H9 (cell line): ENCODE data around the gene DPF3. TPM values are rescaled to one million over a fixed set of nuclear protein-coding genes. Genes with fewer than 3 reads are reported as not detected.

ENCODE experiments used
- DNase-seq: peaks from one replicate; pipeline ENCODE4 v3.0.0-alpha.2; 2017
- H2AFZ ChIP-seq: one replicate; pipeline ENCODE4 v1.6.1; 2013; ENCODE audit warnings: mild to moderate bottlenecking, low read length, control low read depth, moderate library complexity
- H2AK5ac ChIP-seq: 2 replicates; pipeline ENCODE4 v1.6.1; 2013; ENCODE audit warnings: low read length, control low read depth, mixed read lengths; ENCODE audit not compliant: insufficient read length
- H2BK120ac ChIP-seq: one replicate; pipeline ENCODE4 v1.6.1; 2013; ENCODE audit warnings: low read depth, mild to moderate bottlenecking, low read length, control low read depth, inconsistent platforms; ENCODE audit not compliant: poor library complexity, severe bottlenecking
- H2BK12ac ChIP-seq: 2 replicates; pipeline ENCODE4 v1.6.1; 2013; ENCODE audit warnings: low read length, control low read depth, mixed read lengths, low read depth; ENCODE audit not compliant: insufficient read length
- H2BK15ac ChIP-seq: 2 replicates; pipeline ENCODE4 v1.6.1; 2013; ENCODE audit warnings: low read depth, low read length, control low read depth
- H2BK20ac ChIP-seq: one replicate; pipeline ENCODE4 v1.6.1; 2013; ENCODE audit warnings: low read depth, mild to moderate bottlenecking, low read length, control low read depth, inconsistent platforms; ENCODE audit not compliant: poor library complexity, severe bottlenecking
- H2BK5ac ChIP-seq: 2 replicates; pipeline ENCODE4 v1.6.1; 2013; ENCODE audit warnings: low read length, control low read depth, mixed read lengths; ENCODE audit not compliant: insufficient read length
- H3K14ac ChIP-seq: 2 replicates; pipeline ENCODE4 v1.6.1; 2013; ENCODE audit warnings: low read length, control low read depth; ENCODE audit not compliant: insufficient read depth
- H3K18ac ChIP-seq: 2 replicates; pipeline ENCODE4 v1.6.1; 2013; ENCODE audit warnings: low read depth, mild to moderate bottlenecking, mixed read lengths, low read length, control low read depth; ENCODE audit not compliant: insufficient read length
- H3K23ac ChIP-seq: 2 replicates; pipeline ENCODE4 v1.6.1; 2013; ENCODE audit warnings: low read length, control low read depth, mixed read lengths, low read depth; ENCODE audit not compliant: insufficient read length
- H3K23me2 ChIP-seq: 2 replicates; pipeline ENCODE4 v1.6.1; 2013; ENCODE audit warnings: low read depth, mild to moderate bottlenecking, mixed read lengths, low read length, control low read depth; ENCODE audit not compliant: insufficient read length, poor library complexity, severe bottlenecking
- H3K27ac ChIP-seq: 2 replicates; pipeline ENCODE4 v1.5.1; 2013; ENCODE audit warnings: low read length, control low read depth, mixed read lengths, low read depth; ENCODE audit not compliant: insufficient read length
- H3K27me3 ChIP-seq: 2 replicates; pipeline ENCODE4 v1.6.1; 2013; ENCODE audit warnings: low read length, control low read depth, inconsistent platforms; ENCODE audit not compliant: insufficient read depth
- H3K4ac ChIP-seq: 2 replicates; pipeline ENCODE4 v1.6.1; 2013; ENCODE audit warnings: low read depth, mild to moderate bottlenecking, control low read depth, inconsistent platforms, low read length, moderate library complexity
- H3K4me1 ChIP-seq: 2 replicates; pipeline ENCODE4 v1.6.1; 2013; ENCODE audit warnings: low read length, control low read depth, inconsistent platforms; ENCODE audit not compliant: insufficient read depth
- H3K4me2 ChIP-seq: 2 replicates; pipeline ENCODE4 v1.6.1; 2013; ENCODE audit warnings: low read length, control low read depth, mixed read lengths; ENCODE audit not compliant: insufficient read length, insufficient read depth
- H3K56ac ChIP-seq: 2 replicates; pipeline ENCODE4 v1.6.1; 2013; ENCODE audit warnings: low read depth, mild to moderate bottlenecking, mixed read lengths, low read length, control low read depth; ENCODE audit not compliant: insufficient read length
- H3K79me1 ChIP-seq: 2 replicates; pipeline ENCODE4 v1.6.1; 2013; ENCODE audit warnings: low read depth, mild to moderate bottlenecking, moderate library complexity, low read length, control low read depth, inconsistent platforms; ENCODE audit not compliant: insufficient read depth, poor library complexity, severe bottlenecking
- H3K79me2 ChIP-seq: 2 replicates; pipeline ENCODE4 v1.6.1; 2013; ENCODE audit warnings: low read length, control low read depth, inconsistent platforms; ENCODE audit not compliant: insufficient read depth
- H3K9ac ChIP-seq: 2 replicates; pipeline ENCODE4 v1.6.1; 2013; ENCODE audit warnings: low read length, control low read depth, mixed read lengths; ENCODE audit not compliant: insufficient read length; ENCODE audit errors: extremely low read depth
- H3K9me3 ChIP-seq: one replicate; pipeline ENCODE4 v1.6.1; 2013; ENCODE audit warnings: low read depth, low read length, inconsistent platforms; ENCODE audit not compliant: control insufficient read depth
- H3T11ph ChIP-seq: one replicate; pipeline ENCODE4 v1.6.1; 2013; ENCODE audit warnings: mild to moderate bottlenecking, low read length, control low read depth, inconsistent platforms
- H4K20me1 ChIP-seq: one replicate; pipeline ENCODE4 v1.6.1; 2013; ENCODE audit not compliant: control insufficient read depth, insufficient read length, insufficient read depth
- H4K5ac ChIP-seq: 2 replicates; pipeline ENCODE4 v1.6.1; 2013; ENCODE audit warnings: low read depth, mild to moderate bottlenecking, mixed read lengths, low read length, control low read depth; ENCODE audit not compliant: insufficient read length
- H4K8ac ChIP-seq: replicated peaks from 2 replicates; pipeline ENCODE4 v1.6.1; 2013; ENCODE audit warnings: low read length, control low read depth, mixed read lengths, low read depth; ENCODE audit not compliant: insufficient read length
- H4K91ac ChIP-seq: 2 replicates; pipeline ENCODE4 v1.6.1; 2013; ENCODE audit warnings: low read depth, mild to moderate bottlenecking, moderate library complexity, mixed read lengths, low read length, control low read depth; ENCODE audit not compliant: insufficient read length
- H3K27ac Mint-ChIP-seq, 3 experiments: 2 replicates in 2 of 3; 3 replicates in 1 of 3; pipeline ENCODE4 v1.8.0; 2020 to 2021; ENCODE audit warnings: mixed read lengths in 3 of 3, mild to moderate bottlenecking in 1 of 3, moderate library complexity in 1 of 3
- H3K27me3 Mint-ChIP-seq: 2 replicates; pipeline ENCODE4 v1.8.0; 2021; ENCODE audit warnings: low read depth, mild to moderate bottlenecking, moderate library complexity, mixed read lengths
- H3K36me3 Mint-ChIP-seq, 3 experiments: 2 replicates in 2 of 3; 3 replicates in 1 of 3; pipeline ENCODE4 v1.8.0; 2020 to 2021; ENCODE audit warnings: low read depth in 3 of 3, mixed read lengths in 3 of 3; ENCODE audit not compliant: insufficient read depth in 1 of 3
- H3K4me1 Mint-ChIP-seq, 2 experiments: 2 replicates each; pipeline ENCODE4 v1.8.0; 2020; ENCODE audit warnings: mixed read lengths in 2 of 2
- H3K4me3 Mint-ChIP-seq, 2 experiments: 2 replicates in 1 of 2; 3 replicates in 1 of 2; pipeline ENCODE4 v1.8.0; 2020 to 2021; ENCODE audit warnings: mild to moderate bottlenecking in 2 of 2, mixed read lengths in 2 of 2, moderate library complexity in 1 of 2
- H3K9me3 Mint-ChIP-seq, 2 experiments: 2 replicates in 1 of 2; 3 replicates in 1 of 2; pipeline ENCODE4 v1.8.0; 2020; ENCODE audit warnings: mild to moderate bottlenecking in 2 of 2, mixed read lengths in 2 of 2, moderate library complexity in 1 of 2
- CTCF ChIP-seq: fragments of 200-600 bp; sonication (generic); conservative IDR thresholded peaks from 3 replicates; pipeline ENCODE4 v1.8.0; 2021; ENCODE audit warnings: antibody characterized with exemption, mild to moderate bottlenecking
- WGBS: extraction: QIAGEN DNeasy Blood & Tissue Kit; methylation state at CpG from one replicate; pipeline ENCODE4 v1.1.7; 2013; ENCODE audit warnings: missing lambda C conversion rate, low lambda C conversion rate, mixed read lengths; ENCODE audit not compliant: insufficient read length; ENCODE audit errors: extremely low coverage; 5-methylcytosine and 5-hydroxymethylcytosine counted together
- total RNA-seq: library from RNA; stranded (reverse); gene quantifications from 2 replicates; pipeline ENCODE4 v1.2.1, GENCODE V29; 2021

DPF3 gene
- total RNA-seq, 1 experiment from 2014 or later, result not detected

GRCh38 chr14:72808564-72808963 is 85.3 kb downstream of the DPF3 start:
- Histone ChIP-seq H2BK120ac (no peak overlapping the region), H3K9ac (no peak overlapping the region), H2BK5ac (no peak overlapping the region), H2BK12ac (no peak overlapping the region), H3K23ac (no peak overlapping the region), H3K23me2 (no peaks in the 10 kb centered on the region), H4K8ac (no peak overlapping the region), H3K27me3 (peaks cover 14% of the 10 kb centered on the region; the same call in 1 of the 2 replicates), H2AFZ (no peak overlapping the region), H3K4me2 (no peak overlapping the region), H4K20me1 (no peaks in the 10 kb centered on the region), H3K56ac (no peak overlapping the region), H3K18ac (no peak overlapping the region), H2BK15ac (no peak overlapping the region), H3K4me1 (peaks cover 4% of the 10 kb centered on the region; the same call in 1 of the 2 replicates), H3K79me2 (no peaks in the 10 kb centered on the region), H2BK20ac (no peak overlapping the region), H3K27ac (no peak overlapping the region), H4K5ac (no peak overlapping the region), H3K4ac (no peak overlapping the region), H3K9me3 (no peaks in the 10 kb centered on the region), H2AK5ac (no peak overlapping the region), H3K79me1 (no peaks in the 10 kb centered on the region), H3T11ph (no peak overlapping the region), H4K91ac (no peak overlapping the region), H3K14ac (no peak overlapping the region)
- WGBS, result no CpG with 5 or more reads among the region's 4 CpGs
- Mint-ChIP-seq H3K4me3 (no peak overlapping the region), H3K9me3 (peaks cover 0 to 3% of the 10 kb centered on the region in 2 experiments; a peak in 1 of 5 replicates), H3K27me3 (peaks cover 69% of the 10 kb centered on the region), H3K4me1 (peaks cover 30 to 33% of the 10 kb centered on the region in 2 experiments), H3K27ac (no peak overlapping the region), H3K36me3 (peaks cover 2 to 9% (median 3%) of the 10 kb centered on the region in 3 experiments; a peak in 5 of 7 replicates)
- TF ChIP-seq CTCF, result no peak
- no peak for DNase-seq
